Measurements from ENCODE around the gene TNC.

TNC gene

GRCh38 chr9:115093520-115093919 is 24.4 kb downstream of the TNC start:
- no peak for DNase-seq

GRCh38 chr9:115090486-115090885 is 27.5 kb downstream of the TNC start:
- DNase-seq: no peak

- DNase-seq: no peak
These were observed 29.1 kb downstream of the TNC start for GRCh38 chr9:115088860-115089259.

DNA sequence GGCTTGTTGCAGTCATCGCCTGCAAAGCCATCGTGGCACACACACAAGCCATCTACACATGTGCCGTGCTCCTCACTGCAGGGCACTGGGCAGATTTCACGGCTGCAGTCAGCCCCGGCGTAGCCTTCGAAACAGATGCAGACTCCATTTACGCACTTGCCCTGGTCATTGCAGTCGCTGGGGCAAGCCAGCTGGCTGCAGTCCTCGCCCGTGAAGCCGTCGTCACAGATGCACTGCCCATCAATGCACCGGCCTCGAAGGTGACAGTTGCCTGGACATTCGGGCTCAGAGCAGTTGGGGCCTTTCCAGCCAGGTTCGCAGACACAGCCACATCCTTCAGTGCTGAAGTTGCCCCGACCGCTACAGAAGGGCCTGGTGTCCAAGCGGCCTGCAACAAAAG is 31.1 kb downstream of the TNC start:
- no peak for DNase-seq

- no peak for DNase-seq
These were observed 31.5 kb downstream of the TNC start for GRCh38 chr9:115086461-115086860.

- no peak for DNase-seq
These were observed 32.1 kb downstream of the TNC start for GRCh38 chr9:115085773-115086377.

- DNase-seq: no peak
These were observed 33.2 kb downstream of the TNC start for GRCh38 chr9:115084709-115085108.

- no peak for DNase-seq
These were observed 33.8 kb downstream of the TNC start for GRCh38 chr9:115084157-115084556.

DNA sequence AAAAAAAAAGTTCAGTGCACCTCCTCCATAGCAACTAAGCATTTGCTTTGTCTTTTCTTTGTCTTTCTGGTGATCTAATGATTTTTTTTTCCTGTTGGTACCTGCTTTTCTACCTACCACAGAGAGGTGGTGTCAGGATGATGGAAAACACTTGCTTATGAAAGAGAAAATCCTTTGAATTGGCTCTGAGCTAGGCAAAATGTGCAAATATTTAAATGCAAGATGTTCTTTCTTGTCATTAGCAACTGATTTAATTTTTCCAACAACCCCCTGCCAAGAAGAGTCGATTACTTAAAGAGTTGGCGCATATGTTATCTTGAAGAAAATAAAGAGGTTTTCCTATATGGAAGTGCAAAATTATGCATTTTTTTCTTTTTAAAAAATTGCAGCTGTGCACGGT is 37.7 kb downstream of the TNC start:
- DNase-seq: no peak

DNA sequence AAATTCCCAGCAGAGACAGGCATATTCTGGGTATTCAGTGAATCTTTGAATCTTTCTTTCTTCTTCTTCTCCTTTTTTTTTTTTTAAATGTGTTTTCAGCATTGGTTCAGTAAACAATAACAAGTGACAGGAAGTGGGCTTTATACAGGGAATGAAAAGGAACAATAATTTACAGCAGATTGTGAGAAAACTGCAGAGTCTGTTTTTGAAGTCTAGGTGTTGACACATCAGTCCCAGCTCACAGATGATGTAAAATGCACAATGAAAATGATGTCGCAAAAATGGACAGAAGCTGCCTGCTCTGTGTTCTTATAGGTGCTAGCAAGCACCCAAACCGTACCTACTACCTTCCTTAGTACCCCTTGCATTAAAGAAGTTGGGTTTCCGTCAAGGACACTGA is 38.8 kb downstream of the TNC start:
- no peak for DNase-seq

DNA sequence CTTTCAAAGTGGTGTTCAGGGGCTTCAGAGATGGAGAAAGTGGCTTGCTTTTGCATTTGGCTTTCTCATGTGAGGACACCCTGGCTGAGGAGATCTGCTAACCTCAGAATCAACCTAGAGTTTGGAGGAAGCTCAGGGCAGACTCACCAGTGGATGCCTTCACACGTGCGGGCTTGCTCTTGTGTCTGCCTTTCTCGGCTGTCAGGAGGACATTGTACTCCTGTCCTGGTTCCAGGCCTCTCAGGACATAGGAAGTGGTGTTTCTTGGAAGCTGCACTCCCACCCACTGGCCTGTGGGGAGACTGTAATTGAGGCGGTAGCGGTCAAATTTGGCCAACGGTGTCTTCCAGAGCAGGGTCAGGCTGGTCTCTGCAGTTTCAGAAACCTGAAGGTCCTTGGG is 44.5 kb downstream of the TNC start:
- no peak for DNase-seq

DNA sequence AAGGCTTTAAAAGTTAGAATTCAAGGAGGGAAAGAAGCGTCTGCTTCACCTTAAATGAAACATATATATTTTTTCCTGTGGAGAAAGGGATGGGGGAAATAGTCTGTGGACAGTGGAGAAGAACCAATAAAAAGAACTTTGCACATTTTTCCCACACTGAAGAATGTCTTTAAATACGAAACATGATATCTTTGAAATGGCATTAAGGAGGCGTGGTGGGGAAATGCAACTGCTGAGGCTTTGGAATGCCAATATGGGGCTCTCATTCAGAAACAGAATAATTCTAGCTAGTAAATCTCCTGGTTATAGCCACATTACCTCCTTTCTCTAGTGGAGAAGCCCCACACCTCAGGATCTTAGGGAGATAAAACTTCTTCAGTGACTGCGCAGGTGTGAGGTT is 46.8 kb downstream of the TNC start:
- no peak for DNase-seq

DNA sequence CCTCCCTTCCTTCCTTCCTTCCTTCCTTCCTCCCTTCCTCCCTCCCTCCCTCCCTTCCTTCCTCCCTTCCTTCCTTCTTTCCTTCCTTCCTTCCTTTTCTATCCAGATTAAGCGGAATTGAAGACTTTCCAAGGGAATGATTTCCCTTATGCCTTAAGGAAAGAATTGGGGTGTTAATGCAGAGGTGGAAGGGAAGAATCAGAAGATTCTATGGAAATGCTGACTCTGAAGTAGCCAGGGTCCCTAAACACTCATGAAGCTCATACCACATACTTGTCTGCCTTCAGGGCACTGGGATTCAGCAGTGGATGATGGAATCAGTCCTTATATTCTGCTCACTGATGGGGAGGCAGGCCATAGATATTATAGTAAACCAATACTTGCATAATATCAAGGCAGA is 48.2 kb downstream of the TNC start:
- no peak for DNase-seq

DNA sequence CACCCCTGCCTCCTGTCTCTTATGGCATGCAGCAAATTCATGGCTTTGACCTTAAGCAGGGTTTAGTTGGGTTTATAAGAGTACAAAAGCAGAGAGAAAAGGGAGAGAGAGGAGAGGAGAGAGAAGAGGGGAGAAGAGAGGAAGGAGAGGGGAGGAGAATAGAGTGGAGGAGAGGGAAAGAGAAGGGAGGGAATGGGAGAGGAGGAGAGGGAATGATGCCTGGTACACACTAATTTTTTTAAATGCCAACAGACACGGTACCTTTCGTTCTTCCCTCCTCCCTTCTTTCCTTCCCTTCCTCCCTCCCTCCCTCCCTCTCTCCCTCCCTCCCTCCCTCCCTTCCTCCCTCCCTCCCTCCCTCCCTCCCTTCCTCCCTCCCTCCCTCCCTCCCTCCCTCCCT is 48.7 kb downstream of the TNC start:
- DNase-seq: no peak

DNA sequence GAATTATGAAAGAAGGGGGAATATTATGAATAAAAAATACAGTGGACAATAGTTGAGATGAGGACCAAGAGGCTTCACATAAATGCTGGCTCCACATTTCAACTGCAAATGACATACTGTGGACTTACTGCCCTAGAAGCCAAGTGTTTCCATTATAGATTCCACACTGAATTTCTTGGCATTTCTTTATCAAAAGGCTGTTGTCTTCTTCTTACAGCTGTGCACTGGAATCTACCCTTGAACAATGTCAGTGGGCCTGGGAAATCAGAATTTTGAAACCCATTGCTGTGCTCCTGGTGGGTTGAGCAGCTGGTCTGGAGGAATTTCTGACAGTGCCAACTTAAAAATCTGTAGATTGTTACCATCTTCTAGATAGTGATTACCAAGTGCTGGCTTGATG is 49.9 kb downstream of the TNC start:
- no peak for DNase-seq

GRCh38 chr9:115063058-115063845 is 54.7 kb downstream of the TNC start:
- DNase-seq: no peak

GRCh38 chr9:115058684-115059315 is 59.2 kb downstream of the TNC start:
- DNase-seq: no peak

- DNase-seq: no peak
These were observed 59.8 kb downstream of the TNC start for GRCh38 chr9:115058175-115058574.

GRCh38 chr9:115057559-115057958 is 60.4 kb downstream of the TNC start:
- no peak for DNase-seq

GRCh38 chr9:115050002-115050490 is 67.9 kb downstream of the TNC start:
- DNase-seq: no peak

DNA sequence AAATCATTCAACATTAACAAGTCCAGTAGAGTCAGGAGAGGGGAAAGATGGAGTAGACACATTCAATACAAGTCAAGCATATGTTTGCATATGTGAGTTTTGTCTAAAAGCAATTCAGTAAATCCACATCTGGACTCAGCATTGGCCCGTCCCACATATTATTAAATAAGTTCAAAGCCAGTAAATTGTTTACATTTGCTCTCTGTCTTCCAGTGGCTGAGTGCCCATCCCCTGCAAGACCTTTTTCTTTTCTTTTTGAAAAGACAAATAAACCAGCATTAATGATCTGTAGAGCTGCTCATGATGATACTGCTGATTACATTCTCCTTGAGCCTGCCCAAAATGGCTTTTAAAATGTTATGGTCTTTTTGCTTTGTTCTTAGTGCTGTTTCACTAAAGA is 71.1 kb downstream of the TNC start:
- no peak for DNase-seq

DNA sequence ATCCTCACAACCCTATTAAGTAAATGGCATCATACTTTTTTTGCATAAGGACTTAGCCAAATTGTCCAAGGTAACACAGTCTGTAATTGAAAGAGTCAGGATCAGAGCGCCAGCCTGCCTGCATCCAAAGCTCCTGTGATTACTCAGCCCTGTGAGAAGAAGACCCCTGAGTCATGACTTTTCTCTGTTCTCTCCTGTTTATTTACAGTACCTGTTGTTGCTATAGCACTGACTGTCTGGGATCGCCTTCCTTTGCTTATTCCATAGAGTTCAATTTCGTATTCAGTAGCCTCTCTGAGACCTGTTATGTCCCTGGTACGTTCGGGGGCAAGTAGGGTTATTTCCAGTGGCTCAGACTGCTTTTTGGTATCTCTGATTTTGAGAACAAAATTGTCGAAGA is 71.8 kb downstream of the TNC start:
- DNase-seq: no peak

DNA sequence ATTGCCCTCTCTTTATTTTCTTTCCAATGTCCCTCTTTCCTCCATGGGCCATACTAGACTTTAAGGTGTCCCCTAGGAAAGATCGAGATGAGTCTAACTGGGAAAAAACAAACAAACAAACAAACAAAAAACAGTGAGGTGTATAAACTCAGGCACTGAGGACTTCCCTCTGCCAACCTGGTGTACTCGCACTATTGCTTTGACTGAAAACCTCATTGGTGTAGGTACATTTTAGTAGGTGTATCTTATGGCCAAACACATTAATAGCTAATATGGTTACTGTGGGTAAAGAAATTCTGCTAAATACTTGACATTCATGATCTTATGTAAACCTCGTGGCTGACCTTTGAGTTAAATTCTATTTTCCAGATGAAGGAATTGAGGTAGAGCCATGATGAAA is 74.3 kb downstream of the TNC start:
- no peak for DNase-seq

- no peak for DNase-seq
These were observed 75.0 kb downstream of the TNC start for GRCh38 chr9:115042781-115043509.
